HEK293 (cell line): ENCODE data around the gene GLRX2.

ENCODE experiments used
- BCL11B ChIP-seq: fragments of 450-650 bp; formaldehyde crosslinking; IDR thresholded peaks from 2 replicates; pipeline ENCODE4 v1.5.1; 2016; ENCODE audit warnings: low read depth, missing biosample characterization, missing genetic modification characterization
- GLI2 ChIP-seq: fragments of 450-650 bp; formaldehyde crosslinking; IDR thresholded peaks from 2 replicates; pipeline ENCODE4; 2017; ENCODE audit warnings: missing biosample characterization, missing genetic modification characterization, low read depth, borderline replicate concordance
- GLIS2 ChIP-seq: fragments of 450-650 bp; formaldehyde crosslinking; IDR thresholded peaks from 2 replicates; pipeline ENCODE4 v1.5.1; 2016; ENCODE audit warnings: missing biosample characterization, missing genetic modification characterization
- KLF7 ChIP-seq: fragments of 450-650 bp; formaldehyde crosslinking; IDR thresholded peaks from 2 replicates; pipeline ENCODE4 v1.5.1; 2016; ENCODE audit warnings: missing biosample characterization, missing genetic modification characterization, borderline replicate concordance
- OSR2 ChIP-seq: fragments of 450-650 bp; formaldehyde crosslinking; IDR thresholded peaks from 2 replicates; pipeline ENCODE4 v1.5.1; 2016; ENCODE audit warnings: missing biosample characterization, missing genetic modification characterization
- REPIN1 ChIP-seq: fragments of 450-650 bp; formaldehyde crosslinking; IDR thresholded peaks from 2 replicates; pipeline ENCODE4 v1.5.1; 2017; ENCODE audit warnings: missing biosample characterization, missing genetic modification characterization, low read depth
- SP7 ChIP-seq: fragments of 450-650 bp; formaldehyde crosslinking; IDR thresholded peaks from 2 replicates; pipeline ENCODE4 v1.5.1; 2016; ENCODE audit warnings: missing biosample characterization, missing genetic modification characterization
- ZBTB21 ChIP-seq: fragments of 450-650 bp; formaldehyde crosslinking; IDR thresholded peaks from 2 replicates; pipeline ENCODE4 v1.5.1; 2017; ENCODE audit warnings: missing biosample characterization, missing genetic modification characterization
- ZEB2 ChIP-seq: fragments of 450-650 bp; formaldehyde crosslinking; IDR thresholded peaks from 2 replicates; pipeline ENCODE4 v1.5.1; 2016; ENCODE audit warnings: missing biosample characterization, missing genetic modification characterization
- ZNF157 ChIP-seq: fragments of 450-650 bp; formaldehyde crosslinking; IDR thresholded peaks from 2 replicates; pipeline ENCODE4 v1.5.1; 2016; ENCODE audit warnings: missing biosample characterization, missing genetic modification characterization
- ZNF16 ChIP-seq: fragments of 450-650 bp; formaldehyde crosslinking; IDR thresholded peaks from 2 replicates; pipeline ENCODE4 v1.5.1; 2016; ENCODE audit warnings: low read depth, missing biosample characterization, missing genetic modification characterization
- ZNF169 ChIP-seq: fragments of 450-650 bp; formaldehyde crosslinking; IDR thresholded peaks from 2 replicates; pipeline ENCODE4 v1.5.1; 2016; ENCODE audit warnings: missing biosample characterization, missing genetic modification characterization
- ZNF19 ChIP-seq: fragments of 450-650 bp; formaldehyde crosslinking; IDR thresholded peaks from 2 replicates; pipeline ENCODE4; 2016; ENCODE audit warnings: missing biosample characterization, missing genetic modification characterization, low read depth
- ZNF223 ChIP-seq: fragments of 450-650 bp; formaldehyde crosslinking; IDR thresholded peaks from 2 replicates; pipeline ENCODE4 v1.5.1; 2016; ENCODE audit warnings: missing biosample characterization, missing genetic modification characterization
- ZNF23 ChIP-seq: fragments of 450-650 bp; formaldehyde crosslinking; IDR thresholded peaks from 2 replicates; pipeline ENCODE4 v1.5.1; 2016; ENCODE audit warnings: missing biosample characterization, missing genetic modification characterization, borderline replicate concordance
- ZNF341 ChIP-seq: fragments of 450-650 bp; formaldehyde crosslinking; IDR thresholded peaks from 2 replicates; pipeline ENCODE4; 2016; ENCODE audit warnings: low read depth, missing biosample characterization, missing genetic modification characterization
- ZNF37A ChIP-seq: fragments of 450-650 bp; IDR thresholded peaks from 2 replicates; pipeline ENCODE4 v1.5.1; 2018; ENCODE audit warnings: missing biosample characterization, missing genetic modification characterization
- ZNF423 ChIP-seq: fragments of 450-650 bp; formaldehyde crosslinking; IDR thresholded peaks from 2 replicates; pipeline ENCODE4 v1.5.1; 2016; ENCODE audit warnings: missing biosample characterization, missing genetic modification characterization
- ZNF473 ChIP-seq: fragments of 450-650 bp; formaldehyde crosslinking; IDR thresholded peaks from 2 replicates; pipeline ENCODE4 v1.5.1; 2017; ENCODE audit warnings: missing biosample characterization, missing genetic modification characterization
- ZNF514 ChIP-seq: fragments of 450-650 bp; formaldehyde crosslinking; IDR thresholded peaks from 2 replicates; pipeline ENCODE4 v1.5.1; 2016; ENCODE audit warnings: missing biosample characterization, missing genetic modification characterization
- ZNF621 ChIP-seq: fragments of 450-650 bp; formaldehyde crosslinking; IDR thresholded peaks from 2 replicates; pipeline ENCODE4 v1.5.1; 2017; ENCODE audit warnings: missing biosample characterization, missing genetic modification characterization
- ZNF626 ChIP-seq: fragments of 450-650 bp; sonication (Bioruptor Pico); formaldehyde crosslinking; IDR thresholded peaks from 2 replicates; pipeline ENCODE4 v1.5.1; 2018; ENCODE audit warnings: missing biosample characterization, missing genetic modification characterization, inconsistent platforms
- ZNF660 ChIP-seq: fragments of 450-650 bp; IDR thresholded peaks from 2 replicates; pipeline ENCODE4 v1.5.1; 2018; ENCODE audit warnings: missing biosample characterization, mild to moderate bottlenecking, missing genetic modification characterization
- ZNF791 ChIP-seq: fragments of 450-650 bp; formaldehyde crosslinking; IDR thresholded peaks from 2 replicates; pipeline ENCODE4 v1.5.1; 2016; ENCODE audit warnings: missing biosample characterization, missing genetic modification characterization
- ZNF843 ChIP-seq: fragments of 450-650 bp; formaldehyde crosslinking; IDR thresholded peaks from 2 replicates; pipeline ENCODE4 v1.5.1; 2016; ENCODE audit warnings: missing biosample characterization, missing genetic modification characterization
- TF ChIP-seq, protein P1 (sequence below): fragments of 450-650 bp; formaldehyde crosslinking; IDR thresholded peaks from 2 replicates; pipeline ENCODE4 v1.5.1; 2017; ENCODE audit warnings: missing biosample characterization, missing genetic modification characterization
- TF ChIP-seq, protein P2 (sequence below): fragments of 450-650 bp; formaldehyde crosslinking; IDR thresholded peaks from 2 replicates; pipeline ENCODE4 v1.5.1; 2016; ENCODE audit warnings: missing biosample characterization, missing genetic modification characterization
- TF ChIP-seq, protein P3 (sequence below): fragments of 450-650 bp; formaldehyde crosslinking; IDR thresholded peaks from 2 replicates; pipeline ENCODE4 v1.5.1; 2016; ENCODE audit warnings: missing biosample characterization, missing genetic modification characterization, low read depth
- TF ChIP-seq, protein P4 (sequence below): fragments of 450-650 bp; formaldehyde crosslinking; IDR thresholded peaks from 2 replicates; pipeline ENCODE4 v1.5.1; 2016; ENCODE audit warnings: missing biosample characterization, missing genetic modification characterization, borderline replicate concordance
- TF ChIP-seq, protein P5 (sequence below): fragments of 450-650 bp; formaldehyde crosslinking; IDR thresholded peaks from 2 replicates; pipeline ENCODE4 v1.5.1; 2016; ENCODE audit warnings: missing biosample characterization, missing genetic modification characterization
- TF ChIP-seq, protein P6 (sequence below): fragments of 450-650 bp; formaldehyde crosslinking; IDR thresholded peaks from 2 replicates; pipeline ENCODE4 v1.5.1; 2016; ENCODE audit warnings: missing biosample characterization, missing genetic modification characterization

GLRX2 gene

DNA sequence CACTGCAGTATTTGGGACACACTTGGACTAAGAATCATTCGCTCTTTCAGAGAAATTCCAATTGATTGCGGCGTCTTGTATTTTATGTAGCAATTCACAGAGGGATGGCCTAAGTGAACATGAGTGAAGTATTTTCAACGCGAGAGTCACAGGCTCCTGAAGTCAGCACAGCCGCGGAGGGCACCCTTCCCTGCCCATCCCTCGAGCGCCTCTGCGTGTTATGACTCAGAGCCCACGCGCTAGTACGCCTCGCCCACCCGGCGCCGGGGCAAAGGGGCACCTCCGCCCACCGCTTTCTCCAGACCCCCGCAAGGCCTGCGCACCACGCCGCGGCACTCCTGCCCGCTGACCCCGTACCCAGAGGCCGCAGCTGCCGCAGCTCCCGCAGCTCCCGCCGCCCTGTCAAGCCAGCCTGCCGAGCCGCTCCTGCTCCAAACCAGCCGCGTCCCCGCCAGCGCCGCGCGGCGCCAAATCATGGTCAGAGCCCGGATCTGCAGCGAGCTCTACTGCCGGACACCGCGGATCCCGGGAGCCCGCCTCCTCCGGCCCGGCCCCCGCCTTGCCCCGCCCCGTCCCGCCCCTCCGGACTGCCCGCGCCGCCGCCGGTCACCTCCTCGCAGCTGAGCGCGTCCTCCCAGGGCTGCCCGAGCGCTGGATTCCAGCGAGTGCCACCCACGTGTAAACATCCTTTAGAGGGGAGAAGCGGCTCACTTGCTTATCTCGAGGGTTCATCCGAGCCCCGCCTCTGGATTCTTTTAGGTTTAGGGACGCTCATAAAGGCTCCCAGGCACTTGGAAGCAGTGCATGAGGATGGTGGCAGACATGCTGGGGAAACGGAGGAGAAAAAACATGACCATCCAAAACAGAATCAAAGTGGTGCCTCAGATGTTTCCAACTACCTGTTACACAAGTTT is at the start of gene GLRX2 (continued):
- peak; percentile 76 for TF ChIP-seq GLIS2 (tag by site-specific recombination)
- TF ChIP-seq, protein P1, sequence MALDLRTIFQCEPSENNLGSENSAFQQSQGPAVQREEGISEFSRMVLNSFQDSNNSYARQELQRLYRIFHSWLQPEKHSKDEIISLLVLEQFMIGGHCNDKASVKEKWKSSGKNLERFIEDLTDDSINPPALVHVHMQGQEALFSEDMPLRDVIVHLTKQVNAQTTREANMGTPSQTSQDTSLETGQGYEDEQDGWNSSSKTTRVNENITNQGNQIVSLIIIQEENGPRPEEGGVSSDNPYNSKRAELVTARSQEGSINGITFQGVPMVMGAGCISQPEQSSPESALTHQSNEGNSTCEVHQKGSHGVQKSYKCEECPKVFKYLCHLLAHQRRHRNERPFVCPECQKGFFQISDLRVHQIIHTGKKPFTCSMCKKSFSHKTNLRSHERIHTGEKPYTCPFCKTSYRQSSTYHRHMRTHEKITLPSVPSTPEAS (tag by site-specific recombination) = no peak
- no peak for TF ChIP-seq ZNF626 (tag by site-specific recombination)
- TF ChIP-seq, protein P2, sequence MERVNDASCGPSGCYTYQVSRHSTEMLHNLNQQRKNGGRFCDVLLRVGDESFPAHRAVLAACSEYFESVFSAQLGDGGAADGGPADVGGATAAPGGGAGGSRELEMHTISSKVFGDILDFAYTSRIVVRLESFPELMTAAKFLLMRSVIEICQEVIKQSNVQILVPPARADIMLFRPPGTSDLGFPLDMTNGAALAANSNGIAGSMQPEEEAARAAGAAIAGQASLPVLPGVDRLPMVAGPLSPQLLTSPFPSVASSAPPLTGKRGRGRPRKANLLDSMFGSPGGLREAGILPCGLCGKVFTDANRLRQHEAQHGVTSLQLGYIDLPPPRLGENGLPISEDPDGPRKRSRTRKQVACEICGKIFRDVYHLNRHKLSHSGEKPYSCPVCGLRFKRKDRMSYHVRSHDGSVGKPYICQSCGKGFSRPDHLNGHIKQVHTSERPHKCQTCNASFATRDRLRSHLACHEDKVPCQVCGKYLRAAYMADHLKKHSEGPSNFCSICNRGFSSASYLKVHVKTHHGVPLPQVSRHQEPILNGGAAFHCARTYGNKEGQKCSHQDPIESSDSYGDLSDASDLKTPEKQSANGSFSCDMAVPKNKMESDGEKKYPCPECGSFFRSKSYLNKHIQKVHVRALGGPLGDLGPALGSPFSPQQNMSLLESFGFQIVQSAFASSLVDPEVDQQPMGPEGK = no peak; the same call in 1 of the 2 replicates
- TF ChIP-seq OSR2 (tag by site-specific recombination) = no peak
- TF ChIP-seq ZNF341 (tag by site-specific recombination) = no peak
- TF ChIP-seq, protein P3, sequence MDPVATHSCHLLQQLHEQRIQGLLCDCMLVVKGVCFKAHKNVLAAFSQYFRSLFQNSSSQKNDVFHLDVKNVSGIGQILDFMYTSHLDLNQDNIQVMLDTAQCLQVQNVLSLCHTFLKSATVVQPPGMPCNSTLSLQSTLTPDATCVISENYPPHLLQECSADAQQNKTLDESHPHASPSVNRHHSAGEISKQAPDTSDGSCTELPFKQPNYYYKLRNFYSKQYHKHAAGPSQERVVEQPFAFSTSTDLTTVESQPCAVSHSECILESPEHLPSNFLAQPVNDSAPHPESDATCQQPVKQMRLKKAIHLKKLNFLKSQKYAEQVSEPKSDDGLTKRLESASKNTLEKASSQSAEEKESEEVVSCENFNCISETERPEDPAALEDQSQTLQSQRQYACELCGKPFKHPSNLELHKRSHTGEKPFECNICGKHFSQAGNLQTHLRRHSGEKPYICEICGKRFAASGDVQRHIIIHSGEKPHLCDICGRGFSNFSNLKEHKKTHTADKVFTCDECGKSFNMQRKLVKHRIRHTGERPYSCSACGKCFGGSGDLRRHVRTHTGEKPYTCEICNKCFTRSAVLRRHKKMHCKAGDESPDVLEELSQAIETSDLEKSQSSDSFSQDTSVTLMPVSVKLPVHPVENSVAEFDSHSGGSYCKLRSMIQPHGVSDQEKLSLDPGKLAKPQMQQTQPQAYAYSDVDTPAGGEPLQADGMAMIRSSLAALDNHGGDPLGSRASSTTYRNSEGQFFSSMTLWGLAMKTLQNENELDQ = no peak
- TF ChIP-seq ZBTB21 = no peak
- TF ChIP-seq ZNF843 (tag by site-specific recombination) = no peak
- TF ChIP-seq ZNF514 = no peak
- TF ChIP-seq REPIN1 = no peak
- TF ChIP-seq KLF7 = no peak
- TF ChIP-seq ZNF791 (tag by site-specific recombination) = no peak
- TF ChIP-seq ZNF23 = no peak
- TF ChIP-seq, protein P4, sequence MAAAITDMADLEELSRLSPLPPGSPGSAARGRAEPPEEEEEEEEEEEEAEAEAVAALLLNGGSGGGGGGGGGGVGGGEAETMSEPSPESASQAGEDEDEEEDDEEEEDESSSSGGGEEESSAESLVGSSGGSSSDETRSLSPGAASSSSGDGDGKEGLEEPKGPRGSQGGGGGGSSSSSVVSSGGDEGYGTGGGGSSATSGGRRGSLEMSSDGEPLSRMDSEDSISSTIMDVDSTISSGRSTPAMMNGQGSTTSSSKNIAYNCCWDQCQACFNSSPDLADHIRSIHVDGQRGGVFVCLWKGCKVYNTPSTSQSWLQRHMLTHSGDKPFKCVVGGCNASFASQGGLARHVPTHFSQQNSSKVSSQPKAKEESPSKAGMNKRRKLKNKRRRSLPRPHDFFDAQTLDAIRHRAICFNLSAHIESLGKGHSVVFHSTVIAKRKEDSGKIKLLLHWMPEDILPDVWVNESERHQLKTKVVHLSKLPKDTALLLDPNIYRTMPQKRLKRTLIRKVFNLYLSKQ = no peak
- TF ChIP-seq, protein P5, sequence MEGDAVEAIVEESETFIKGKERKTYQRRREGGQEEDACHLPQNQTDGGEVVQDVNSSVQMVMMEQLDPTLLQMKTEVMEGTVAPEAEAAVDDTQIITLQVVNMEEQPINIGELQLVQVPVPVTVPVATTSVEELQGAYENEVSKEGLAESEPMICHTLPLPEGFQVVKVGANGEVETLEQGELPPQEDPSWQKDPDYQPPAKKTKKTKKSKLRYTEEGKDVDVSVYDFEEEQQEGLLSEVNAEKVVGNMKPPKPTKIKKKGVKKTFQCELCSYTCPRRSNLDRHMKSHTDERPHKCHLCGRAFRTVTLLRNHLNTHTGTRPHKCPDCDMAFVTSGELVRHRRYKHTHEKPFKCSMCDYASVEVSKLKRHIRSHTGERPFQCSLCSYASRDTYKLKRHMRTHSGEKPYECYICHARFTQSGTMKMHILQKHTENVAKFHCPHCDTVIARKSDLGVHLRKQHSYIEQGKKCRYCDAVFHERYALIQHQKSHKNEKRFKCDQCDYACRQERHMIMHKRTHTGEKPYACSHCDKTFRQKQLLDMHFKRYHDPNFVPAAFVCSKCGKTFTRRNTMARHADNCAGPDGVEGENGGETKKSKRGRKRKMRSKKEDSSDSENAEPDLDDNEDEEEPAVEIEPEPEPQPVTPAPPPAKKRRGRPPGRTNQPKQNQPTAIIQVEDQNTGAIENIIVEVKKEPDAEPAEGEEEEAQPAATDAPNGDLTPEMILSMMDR (tag by site-specific recombination) = peak; percentile 41; the same call in 1 of the 2 replicates
- no peak for TF ChIP-seq ZNF16 (tag by site-specific recombination)
- TF ChIP-seq ZNF37A (tag by site-specific recombination) = no peak
- no peak for TF ChIP-seq ZNF473 (tag by site-specific recombination)
- no peak for TF ChIP-seq ZNF19 (tag by site-specific recombination)
- TF ChIP-seq SP7 = no peak; the same call in 1 of the 2 replicates
- 0 out of 2 replicates have a peak, but pooled peaks have one; percentile 37 for TF ChIP-seq ZEB2 (tag by site-specific recombination)
- peak; percentile 13; the same call in 1 of the 2 replicates for TF ChIP-seq BCL11B (tag by site-specific recombination)
- no peak for TF ChIP-seq ZNF157 (tag by site-specific recombination)
- TF ChIP-seq ZNF169 = no peak
- TF ChIP-seq ZNF423 (tag by site-specific recombination) = no peak
- TF ChIP-seq, protein P6, sequence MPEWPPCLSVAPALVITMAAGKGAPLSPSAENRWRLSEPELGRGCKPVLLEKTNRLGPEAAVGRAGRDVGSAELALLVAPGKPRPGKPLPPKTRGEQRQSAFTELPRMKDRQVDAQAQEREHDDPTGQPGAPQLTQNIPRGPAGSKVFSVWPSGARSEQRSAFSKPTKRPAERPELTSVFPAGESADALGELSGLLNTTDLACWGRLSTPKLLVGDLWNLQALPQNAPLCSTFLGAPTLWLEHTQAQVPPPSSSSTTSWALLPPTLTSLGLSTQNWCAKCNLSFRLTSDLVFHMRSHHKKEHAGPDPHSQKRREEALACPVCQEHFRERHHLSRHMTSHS (tag by site-specific recombination) = no peak
- TF ChIP-seq GLI2 (tag by site-specific recombination) = no peak
- TF ChIP-seq ZNF660 (tag by site-specific recombination) = peak; percentile 26; the same call in 1 of the 2 replicates
- TF ChIP-seq ZNF621 = no peak
- TF ChIP-seq ZNF223 (tag by site-specific recombination) = no peak
